Prostate gland (tissue), 2 donors: Measurements from ENCODE around the gene GON4L.

Source experiments
- POLR2A ChIP-seq: fragments of 450-650 bp; IDR thresholded peaks from one replicate; pipeline ENCODE4 v1.6.1; 2016; ENCODE audit warnings: antibody characterized with exemption, mild to moderate bottlenecking
- POLR2AphosphoS5 ChIP-seq: sonication (generic); formaldehyde crosslinking; IDR thresholded peaks from one replicate; pipeline ENCODE4 v1.6.1; 2017; ENCODE audit warnings: antibody characterized with exemption
- TF ChIP-seq, protein P1 (sequence below), 4 experiments: fragments of 200-600 bp in 2 of 4; fragments of 450-650 bp in 2 of 4; sonication (generic) in 2 of 4; IDR thresholded peaks; 1 replicate in 3 of 4; 2 replicates in 1 of 4; pipeline ENCODE4 v1.5.1; 2016 to 2019; ENCODE audit warnings: antibody characterized with exemption in 4 of 4, mild to moderate bottlenecking in 2 of 4, moderate library complexity in 2 of 4

DNA sequence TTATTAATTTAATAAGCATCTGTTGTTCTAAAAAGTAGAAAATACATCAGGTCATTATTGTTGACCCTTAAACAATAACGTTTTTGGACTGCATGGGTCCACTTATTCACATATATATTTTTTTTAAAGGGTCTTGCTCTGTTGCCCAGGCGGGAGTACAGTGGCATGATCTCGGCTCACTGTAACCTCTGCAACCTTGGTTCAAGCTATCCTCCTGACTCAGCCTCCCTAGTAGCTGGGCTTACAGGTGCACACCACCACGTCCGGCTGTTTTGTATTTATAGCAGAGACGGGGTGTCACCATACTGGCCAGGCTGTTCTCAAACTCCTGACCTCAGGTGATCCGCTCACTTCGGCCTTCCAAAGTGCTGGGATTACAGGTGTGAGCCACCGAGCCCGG is 115.1 kb downstream of the GON4L start:
- TF ChIP-seq, protein P1, sequence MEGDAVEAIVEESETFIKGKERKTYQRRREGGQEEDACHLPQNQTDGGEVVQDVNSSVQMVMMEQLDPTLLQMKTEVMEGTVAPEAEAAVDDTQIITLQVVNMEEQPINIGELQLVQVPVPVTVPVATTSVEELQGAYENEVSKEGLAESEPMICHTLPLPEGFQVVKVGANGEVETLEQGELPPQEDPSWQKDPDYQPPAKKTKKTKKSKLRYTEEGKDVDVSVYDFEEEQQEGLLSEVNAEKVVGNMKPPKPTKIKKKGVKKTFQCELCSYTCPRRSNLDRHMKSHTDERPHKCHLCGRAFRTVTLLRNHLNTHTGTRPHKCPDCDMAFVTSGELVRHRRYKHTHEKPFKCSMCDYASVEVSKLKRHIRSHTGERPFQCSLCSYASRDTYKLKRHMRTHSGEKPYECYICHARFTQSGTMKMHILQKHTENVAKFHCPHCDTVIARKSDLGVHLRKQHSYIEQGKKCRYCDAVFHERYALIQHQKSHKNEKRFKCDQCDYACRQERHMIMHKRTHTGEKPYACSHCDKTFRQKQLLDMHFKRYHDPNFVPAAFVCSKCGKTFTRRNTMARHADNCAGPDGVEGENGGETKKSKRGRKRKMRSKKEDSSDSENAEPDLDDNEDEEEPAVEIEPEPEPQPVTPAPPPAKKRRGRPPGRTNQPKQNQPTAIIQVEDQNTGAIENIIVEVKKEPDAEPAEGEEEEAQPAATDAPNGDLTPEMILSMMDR (IDR thresholded peaks at IDR 0.05), result no peak
- TF ChIP-seq POLR2AphosphoS5, result no peak
- no peak for TF ChIP-seq POLR2A
